ENCODE measurements around the gene HS1BP3. TPM values are rescaled to one million over a fixed set of nuclear protein-coding genes. Genes with fewer than 3 reads are reported as not detected.

Gene HS1BP3
- total and polyA plus RNA-seq, 2 donors = 7.2 to 17.4 TPM

DNA sequence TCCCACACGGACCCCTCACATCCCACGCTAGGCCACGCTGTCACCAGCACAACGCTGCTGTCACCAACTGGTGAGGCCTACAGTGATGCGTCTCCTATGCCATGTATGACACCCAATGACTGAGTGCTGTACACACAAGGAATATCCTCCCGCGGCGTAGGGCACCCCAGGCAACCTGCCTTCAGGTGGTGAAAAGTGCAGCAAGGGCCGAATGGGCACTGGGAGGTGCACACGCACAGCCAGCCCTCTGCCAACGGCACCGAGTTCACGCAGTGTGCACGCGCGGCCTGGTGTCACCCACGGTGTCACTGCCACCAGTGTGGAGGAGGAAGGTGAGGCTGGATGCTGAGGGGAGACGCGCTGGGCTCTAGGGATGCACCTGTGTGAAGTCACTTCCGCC, 4.5 kb downstream of the HS1BP3 start:
- no peak for DNase-seq (ENCODE audit: low read depth in 6 of 9, low spot score in 9 of 9)
- Histone ChIP-seq H3K27ac (ENCODE audit: low read depth in 1 of 2, low read length in 1 of 2) (no peak overlapping the region), H3K9me3 (ENCODE audit: control insufficient read depth in 2 of 2, insufficient read depth in 1 of 2, low read length in 1 of 2) (peaks cover 0 to 2% of the 10 kb centered on the region in 2 donors), H3K27me3 (ENCODE audit: control insufficient read depth in 2 of 2, insufficient read depth in 1 of 2, low read length in 1 of 2) (peaks cover 0 to 12% of the 10 kb centered on the region in 2 donors), H3K4me1 (ENCODE audit: control insufficient read depth in 2 of 2, insufficient read depth in 2 of 2, low read length in 2 of 2) (peaks cover 6 to 12% of the 10 kb centered on the region in 2 donors), H3K4me3 (ENCODE audit: low read length in 2 of 2) (no peak overlapping the region), H3K36me3 (ENCODE audit: control insufficient read depth in 2 of 2, insufficient read depth in 2 of 2, low read length in 1 of 2) (no peaks in the 10 kb centered on the region)
- WGBS = 98% methylated on average over 20 of the region's 20 CpGs

- peaks cover 0 to 2% of the 10 kb centered on the region in 2 donors for H3K9me3 ChIP-seq (ENCODE audit: control insufficient read depth in 2 of 2, insufficient read depth in 1 of 2, low read length in 1 of 2)
- 96% methylated on average over 10 of the region's 10 CpGs for WGBS
- H3K27ac ChIP-seq (ENCODE audit: low read depth in 1 of 2, low read length in 1 of 2) = no peak overlapping the region
- DNase-seq (ENCODE audit: low read depth in 6 of 9, low spot score in 9 of 9) = no peak
- H3K4me3 ChIP-seq (ENCODE audit: low read length in 2 of 2) = no peak overlapping the region
- H3K36me3 ChIP-seq (ENCODE audit: control insufficient read depth in 2 of 2, insufficient read depth in 2 of 2, low read length in 1 of 2) = no peaks in the 10 kb centered on the region
- H3K27me3 ChIP-seq (ENCODE audit: control insufficient read depth in 2 of 2, insufficient read depth in 1 of 2, low read length in 1 of 2) = peaks cover 0 to 12% of the 10 kb centered on the region in 2 donors
- peaks cover 4 to 8% of the 10 kb centered on the region in 2 donors for H3K4me1 ChIP-seq (ENCODE audit: control insufficient read depth in 2 of 2, insufficient read depth in 2 of 2, low read length in 2 of 2)
These were observed 5.1 kb downstream of the HS1BP3 start for GRCh38 chr2:20645761-20646160.

GRCh38 chr2:20645301-20645701, 5.6 kb downstream of the HS1BP3 start:
- no peak for DNase-seq (ENCODE audit: low read depth in 6 of 9, low spot score in 9 of 9)
- no peak overlapping the region for H3K4me3 ChIP-seq (ENCODE audit: low read length in 2 of 2)
- no peak overlapping the region for H3K27ac ChIP-seq (ENCODE audit: low read depth in 1 of 2, low read length in 1 of 2)
- H3K9me3 ChIP-seq (ENCODE audit: control insufficient read depth in 2 of 2, insufficient read depth in 1 of 2, low read length in 1 of 2) = peaks cover 0 to 2% of the 10 kb centered on the region in 2 donors
- 97% methylated on average over 14 of the region's 14 CpGs for WGBS
- peaks cover 2 to 5% of the 10 kb centered on the region in 2 donors for H3K4me1 ChIP-seq (ENCODE audit: control insufficient read depth in 2 of 2, insufficient read depth in 2 of 2, low read length in 2 of 2)
- H3K36me3 ChIP-seq (ENCODE audit: control insufficient read depth in 2 of 2, insufficient read depth in 2 of 2, low read length in 1 of 2) = no peaks in the 10 kb centered on the region
- peaks cover 0 to 7% of the 10 kb centered on the region in 2 donors for H3K27me3 ChIP-seq (ENCODE audit: control insufficient read depth in 2 of 2, insufficient read depth in 1 of 2, low read length in 1 of 2)

- DNase-seq (ENCODE audit: low read depth in 6 of 9, low spot score in 9 of 9) = no peak
- no peak overlapping the region for H3K4me3 ChIP-seq (ENCODE audit: low read length in 2 of 2)
- no peaks in the 10 kb centered on the region for H3K27me3 ChIP-seq (ENCODE audit: control insufficient read depth in 2 of 2, insufficient read depth in 1 of 2, low read length in 1 of 2)
- no peak overlapping the region for H3K27ac ChIP-seq (ENCODE audit: low read depth in 1 of 2, low read length in 1 of 2)
- H3K9me3 ChIP-seq (ENCODE audit: control insufficient read depth in 2 of 2, insufficient read depth in 1 of 2, low read length in 1 of 2) = peaks cover 0 to 2% of the 10 kb centered on the region in 2 donors
- H3K36me3 ChIP-seq (ENCODE audit: control insufficient read depth in 2 of 2, insufficient read depth in 2 of 2, low read length in 1 of 2) = peaks cover 0 to 4% of the 10 kb centered on the region in 2 donors
- WGBS = 83% methylated on average over 3 of the region's 3 CpGs
- H3K4me1 ChIP-seq (ENCODE audit: control insufficient read depth in 2 of 2, insufficient read depth in 2 of 2, low read length in 2 of 2) = no peaks in the 10 kb centered on the region
These were observed 7.1 kb downstream of the HS1BP3 start for GRCh38 chr2:20643826-20644225.

DNA sequence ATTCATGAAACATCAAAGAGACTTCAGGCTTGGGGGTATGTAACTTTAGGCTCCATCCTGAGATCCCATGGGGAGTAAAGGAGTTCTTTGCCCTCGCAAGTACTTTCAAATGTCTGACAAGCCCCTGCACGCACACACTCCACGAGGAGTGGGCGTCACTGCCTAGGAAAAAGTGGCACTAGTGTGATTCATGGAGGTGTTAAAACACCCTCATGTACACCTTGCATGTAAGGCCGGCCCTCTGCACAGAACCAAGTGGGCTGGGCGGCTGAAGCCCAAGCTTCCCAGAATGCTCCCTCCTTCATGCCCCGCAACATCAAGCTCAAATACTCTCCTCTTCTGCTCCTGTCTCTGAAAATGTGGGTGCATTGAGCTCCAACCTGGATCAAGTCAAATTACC, 7.8 kb downstream of the HS1BP3 start:
- H3K4me1 ChIP-seq (ENCODE audit: control insufficient read depth in 2 of 2, insufficient read depth in 2 of 2, low read length in 2 of 2) = no peaks in the 10 kb centered on the region
- WGBS = 96% methylated on average over 7 of the region's 7 CpGs
- no peak overlapping the region for H3K27ac ChIP-seq (ENCODE audit: low read depth in 1 of 2, low read length in 1 of 2)
- H3K4me3 ChIP-seq (ENCODE audit: low read length in 2 of 2) = no peak overlapping the region
- no peak for DNase-seq (ENCODE audit: low read depth in 6 of 9, low spot score in 9 of 9)
- H3K27me3 ChIP-seq (ENCODE audit: control insufficient read depth in 2 of 2, insufficient read depth in 1 of 2, low read length in 1 of 2) = no peaks in the 10 kb centered on the region
- H3K9me3 ChIP-seq (ENCODE audit: control insufficient read depth in 2 of 2, insufficient read depth in 1 of 2, low read length in 1 of 2) = peaks cover 0 to 2% of the 10 kb centered on the region in 2 donors
- H3K36me3 ChIP-seq (ENCODE audit: control insufficient read depth in 2 of 2, insufficient read depth in 2 of 2, low read length in 1 of 2) = peaks cover 0 to 4% of the 10 kb centered on the region in 2 donors

- DNase-seq (ENCODE audit: low read depth in 6 of 9, low spot score in 9 of 9) = peak in 7 of 9 donors; percentile 19 to 82 (median 57)
- Histone ChIP-seq H3K36me3 (ENCODE audit: control insufficient read depth in 2 of 2, insufficient read depth in 2 of 2, low read length in 1 of 2) (peaks cover 0 to 4% of the 10 kb centered on the region in 2 donors), H3K4me1 (ENCODE audit: control insufficient read depth in 2 of 2, insufficient read depth in 2 of 2, low read length in 2 of 2) (no peaks in the 10 kb centered on the region), H3K9me3 (ENCODE audit: control insufficient read depth in 2 of 2, insufficient read depth in 1 of 2, low read length in 1 of 2) (peaks cover 0 to 2% of the 10 kb centered on the region in 2 donors), H3K27me3 (ENCODE audit: control insufficient read depth in 2 of 2, insufficient read depth in 1 of 2, low read length in 1 of 2) (no peaks in the 10 kb centered on the region), H3K27ac (ENCODE audit: low read depth in 1 of 2, low read length in 1 of 2) (no peak overlapping the region), H3K4me3 (ENCODE audit: low read length in 2 of 2) (no peak overlapping the region)
- 50% methylated on average over 26 of the region's 26 CpGs for WGBS
These were observed 8.6 kb downstream of the HS1BP3 start for GRCh38 chr2:20642055-20642971.

DNA sequence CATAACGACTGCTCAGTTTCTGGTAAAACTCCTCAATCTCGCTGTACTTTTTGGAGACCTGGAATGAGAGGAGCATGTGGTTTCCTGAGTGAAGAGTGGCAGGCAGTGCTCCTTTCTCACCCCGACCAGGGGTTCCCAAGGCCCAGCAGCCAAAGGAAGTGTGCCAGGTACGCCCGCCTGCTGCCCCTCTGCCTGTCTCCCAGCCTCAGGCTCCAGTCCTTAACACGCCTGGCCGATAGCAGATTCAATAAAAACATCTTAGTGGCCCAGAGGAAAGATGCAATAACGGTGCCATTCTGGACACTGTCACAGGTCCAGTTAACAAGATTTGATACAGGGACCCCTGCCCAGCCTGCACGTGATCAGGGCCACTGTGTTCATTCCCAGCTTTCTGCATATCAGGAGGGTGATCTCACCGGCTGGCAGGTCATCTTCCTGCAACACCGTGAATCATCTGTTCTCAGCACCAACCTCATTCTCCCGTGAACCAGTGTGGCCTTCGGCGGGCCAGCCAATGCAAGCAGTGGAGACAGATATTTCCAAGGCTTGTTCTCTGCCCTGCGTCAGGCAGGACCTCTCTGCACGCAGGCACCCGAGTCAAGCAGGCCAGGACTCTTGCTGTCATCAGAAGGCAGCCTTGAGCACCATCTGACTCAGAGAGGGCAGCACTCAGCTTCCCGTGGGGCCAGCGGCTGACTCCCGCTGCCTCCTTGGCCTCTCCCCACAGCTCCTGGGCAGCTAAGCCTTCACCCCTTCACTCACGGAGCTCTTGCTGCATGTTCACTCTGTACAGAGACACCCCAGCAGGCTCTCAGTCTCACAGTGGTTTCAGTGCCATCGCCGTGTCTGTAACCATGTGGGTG, 9.5 kb downstream of the HS1BP3 start:
- H3K9me3 ChIP-seq (ENCODE audit: control insufficient read depth in 2 of 2, insufficient read depth in 1 of 2, low read length in 1 of 2) = peaks cover 0 to 2% of the 10 kb centered on the region in 2 donors
- H3K4me3 ChIP-seq (ENCODE audit: low read length in 2 of 2) = no peak overlapping the region
- no peaks in the 10 kb centered on the region for H3K27me3 ChIP-seq (ENCODE audit: control insufficient read depth in 2 of 2, insufficient read depth in 1 of 2, low read length in 1 of 2)
- H3K36me3 ChIP-seq (ENCODE audit: control insufficient read depth in 2 of 2, insufficient read depth in 2 of 2, low read length in 1 of 2) = peaks cover 0 to 4% of the 10 kb centered on the region in 2 donors
- no peaks in the 10 kb centered on the region for H3K4me1 ChIP-seq (ENCODE audit: control insufficient read depth in 2 of 2, insufficient read depth in 2 of 2, low read length in 2 of 2)
- no peak for DNase-seq (ENCODE audit: low read depth in 6 of 9, low spot score in 9 of 9)
- no peak overlapping the region for H3K27ac ChIP-seq (ENCODE audit: low read depth in 1 of 2, low read length in 1 of 2)
- WGBS = 96% methylated on average over 23 of the region's 23 CpGs

- peaks cover 0 to 2% of the 10 kb centered on the region in 2 donors for H3K9me3 ChIP-seq (ENCODE audit: control insufficient read depth in 2 of 2, insufficient read depth in 1 of 2, low read length in 1 of 2)
- 94% methylated on average over 14 of the region's 14 CpGs for WGBS
- H3K4me3 ChIP-seq (ENCODE audit: low read length in 2 of 2) = no peak overlapping the region
- H3K27ac ChIP-seq (ENCODE audit: low read depth in 1 of 2, low read length in 1 of 2) = no peak overlapping the region
- peaks cover 0 to 4% of the 10 kb centered on the region in 2 donors for H3K36me3 ChIP-seq (ENCODE audit: control insufficient read depth in 2 of 2, insufficient read depth in 2 of 2, low read length in 1 of 2)
- no peaks in the 10 kb centered on the region for H3K4me1 ChIP-seq (ENCODE audit: control insufficient read depth in 2 of 2, insufficient read depth in 2 of 2, low read length in 2 of 2)
- no peaks in the 10 kb centered on the region for H3K27me3 ChIP-seq (ENCODE audit: control insufficient read depth in 2 of 2, insufficient read depth in 1 of 2, low read length in 1 of 2)
- no peak for DNase-seq (ENCODE audit: low read depth in 6 of 9, low spot score in 9 of 9)
These were observed 10.3 kb downstream of the HS1BP3 start for GRCh38 chr2:20640411-20641122.
